H1 (cell line): ENCODE data around the gene F7. TPM values are rescaled to one million over a fixed set of nuclear protein-coding genes. Genes with fewer than 3 reads are reported as not detected.

ENCODE experiments used
- CTCF ChIA-PET: fragments of 300-600 bp; sonication (Branson Sonifier 250); formaldehyde crosslinking; loops from one replicate; lab custom pipeline; 2021; ENCODE audit not compliant: partially characterized antibody; lab: Charles Lee
- POLR2A ChIA-PET: fragments of 300-600 bp; sonication (Branson Sonifier 250); formaldehyde crosslinking; loops from one replicate; lab custom pipeline; 2021; ENCODE audit warnings: inconsistent platforms; ENCODE audit not compliant: partially characterized antibody; lab: Charles Lee
- DNase-seq, 2 experiments: peaks; one replicate each; pipeline versions ENCODE4 v3.0.0 to v3.0.0-alpha.2; 2010 to 2022; ENCODE audit warnings: low spot score in 2 of 2, low read depth in 1 of 2, mixed read lengths in 1 of 2
- FAIRE-seq: peaks from 2 replicates; lab custom pipeline; 2011; peaks lifted over from hg19 to GRCh38; lab: Jason Lieb, UNC
- H2AFZ ChIP-seq: 2 replicates; pipeline ENCODE4 v1.8.1; 2012; ENCODE audit warnings: low read length, inconsistent platforms
- H2AK5ac ChIP-seq: 2 replicates; pipeline ENCODE4 v1.6.1; 2013; ENCODE audit warnings: low read depth, low read length
- H2BK120ac ChIP-seq: replicated peaks from 2 replicates; pipeline ENCODE3; 2013; ENCODE audit warnings: low read depth, low read length, inconsistent platforms
- H2BK12ac ChIP-seq: 2 replicates; pipeline ENCODE4 v1.6.1; 2013; ENCODE audit warnings: low read depth, low read length
- H2BK15ac ChIP-seq: 2 replicates; pipeline ENCODE4 v1.6.1; 2013; ENCODE audit warnings: low read length
- H2BK20ac ChIP-seq: 2 replicates; pipeline ENCODE4 v1.6.1; 2013; ENCODE audit warnings: low read length
- H2BK5ac ChIP-seq: 2 replicates; pipeline ENCODE4 v1.6.1; 2013; ENCODE audit warnings: low read depth, low read length
- H3K14ac ChIP-seq: 2 replicates; pipeline ENCODE4 v1.6.1; 2013; ENCODE audit warnings: inconsistent platforms; ENCODE audit not compliant: insufficient read length
- H3K18ac ChIP-seq: 2 replicates; pipeline ENCODE4 v1.6.1; 2013; ENCODE audit warnings: low read length; ENCODE audit errors: extremely low read depth
- H3K23ac ChIP-seq: 2 replicates; pipeline ENCODE4 v1.6.1; 2013; ENCODE audit warnings: inconsistent platforms; ENCODE audit not compliant: insufficient read length
- H3K23me2 ChIP-seq: 2 replicates; pipeline ENCODE4 v1.6.1; 2013; ENCODE audit warnings: low read depth, low read length
- H3K27ac ChIP-seq: 2 replicates; pipeline ENCODE4 v1.6.1; 2011; ENCODE audit warnings: low read depth, low read length, inconsistent platforms
- H3K27me3 ChIP-seq, 4 experiments: replicated peaks in 1 of 4; 1 replicate in 1 of 4; 2 replicates in 3 of 4; pipeline versions ENCODE4 v1.6.1 to v1.8.1; 2011 to 2013; ENCODE audit warnings: low read length in 3 of 4, mild to moderate bottlenecking in 3 of 4, inconsistent platforms in 2 of 4, mixed read lengths in 2 of 4, moderate library complexity in 1 of 4; ENCODE audit not compliant: control insufficient read depth in 3 of 4, insufficient read depth in 3 of 4; ENCODE audit errors: extremely low read depth in 1 of 4
- H3K36me3 ChIP-seq, 4 experiments: 2 replicates each; pipeline versions ENCODE4 v1.6.1 to v1.8.1; 2011 to 2013; ENCODE audit warnings: mild to moderate bottlenecking in 4 of 4, low read length in 3 of 4, moderate library complexity in 2 of 4, control low read depth in 1 of 4, inconsistent platforms in 1 of 4; ENCODE audit not compliant: insufficient read depth in 4 of 4, control insufficient read depth in 2 of 4
- H3K4ac ChIP-seq: replicated peaks from 2 replicates; pipeline ENCODE3; 2013; ENCODE audit warnings: low read length, low read depth, mixed read lengths, inconsistent platforms; ENCODE audit not compliant: insufficient read length
- H3K4me1 ChIP-seq, 4 experiments: replicated peaks in 1 of 4; 1 replicate in 1 of 4; 2 replicates in 3 of 4; pipeline versions ENCODE4 v1.6.1 to v1.8.1; 2011 to 2013; ENCODE audit warnings: low read length in 3 of 4, inconsistent platforms in 2 of 4, mixed read lengths in 1 of 4; ENCODE audit not compliant: insufficient read depth in 4 of 4, control insufficient read depth in 3 of 4
- H3K4me2 ChIP-seq, 2 experiments: 2 replicates each; pipeline versions ENCODE4 v1.6.1 to v1.8.1; 2011 to 2013; ENCODE audit warnings: low read depth in 2 of 2, low read length in 2 of 2, control low read depth in 1 of 2, inconsistent platforms in 1 of 2, mild to moderate bottlenecking in 1 of 2; ENCODE audit not compliant: insufficient read depth in 1 of 2
- H3K4me3 ChIP-seq, 4 experiments: fragments of 200-600, 300-600 bp in 1 of 4; sonication (generic), shearing (Covaris generic), sonication (Bioruptor Twin) in 1 of 4; 2 replicates each; pipeline versions ENCODE4 v1.5.1 to v1.8.1; 2011 to 2016; ENCODE audit warnings: low read length in 4 of 4, low read depth in 3 of 4, control low read depth in 2 of 4, inconsistent platforms in 2 of 4, mild to moderate bottlenecking in 2 of 4, mixed read lengths in 1 of 4, moderate library complexity in 1 of 4; ENCODE audit not compliant: insufficient read depth in 2 of 4; ENCODE audit errors: extremely low read depth in 1 of 4
- H3K56ac ChIP-seq: replicated peaks from 2 replicates; pipeline ENCODE3; 2013; ENCODE audit warnings: low read depth, mild to moderate bottlenecking, mixed read lengths, low read length, inconsistent platforms; ENCODE audit not compliant: insufficient read length
- H3K79me1 ChIP-seq: 2 replicates; pipeline ENCODE4 v1.6.1; 2013; ENCODE audit warnings: low read depth, low read length, control low read depth
- H3K79me2 ChIP-seq, 2 experiments: 2 replicates each; pipeline versions ENCODE4 v1.6.1 to v1.8.1; 2012 to 2013; ENCODE audit warnings: low read length in 2 of 2, mild to moderate bottlenecking in 2 of 2, inconsistent platforms in 1 of 2; ENCODE audit not compliant: insufficient read depth in 2 of 2, control insufficient read depth in 1 of 2
- H3K9ac ChIP-seq, 4 experiments: replicated peaks in 1 of 4; 1 replicate in 1 of 4; 2 replicates in 3 of 4; pipeline versions ENCODE4 v1.6.1 to v1.8.1; 2011 to 2013; ENCODE audit warnings: low read depth in 3 of 4, low read length in 3 of 4, control low read depth in 2 of 4, mild to moderate bottlenecking in 2 of 4, moderate library complexity in 2 of 4, inconsistent platforms in 1 of 4; ENCODE audit errors: extremely low read depth in 1 of 4
- H3K9me3 ChIP-seq, 2 experiments: 2 replicates each; pipeline versions ENCODE4 v1.6.1 to v1.8.1; 2012 to 2013; ENCODE audit warnings: mild to moderate bottlenecking in 2 of 2, moderate library complexity in 2 of 2, control low read depth in 1 of 2, inconsistent platforms in 1 of 2, low read depth in 1 of 2, low read length in 1 of 2, mixed read lengths in 1 of 2; ENCODE audit not compliant: insufficient read depth in 2 of 2
- H4K20me1 ChIP-seq, 2 experiments: replicated peaks in 1 of 2; 2 replicates each; pipeline versions ENCODE3 to v1.8.1; 2011 to 2013; ENCODE audit warnings: inconsistent platforms in 2 of 2, low read length in 2 of 2, mild to moderate bottlenecking in 1 of 2; ENCODE audit not compliant: insufficient read depth in 2 of 2, control insufficient read depth in 1 of 2
- H4K5ac ChIP-seq: 2 replicates; pipeline ENCODE4 v1.6.1; 2013; ENCODE audit warnings: low read length, low read depth, mixed read lengths, inconsistent platforms; ENCODE audit not compliant: insufficient read length
- H4K8ac ChIP-seq: 2 replicates; pipeline ENCODE4 v1.8.0; 2013; ENCODE audit warnings: mild to moderate bottlenecking, moderate library complexity, low read length, inconsistent platforms; ENCODE audit not compliant: insufficient read depth; ENCODE audit errors: extremely low read depth
- H4K91ac ChIP-seq: replicated peaks from 2 replicates; pipeline ENCODE3; 2013; ENCODE audit warnings: low read length, mixed read lengths, inconsistent platforms; ENCODE audit not compliant: insufficient read length
- ATF3 ChIP-seq: IDR thresholded peaks from 2 replicates; pipeline ENCODE4 v1.6.1; 2011; ENCODE audit warnings: low read depth, mild to moderate bottlenecking, low read length; ENCODE audit not compliant: insufficient read depth
- BCL11A ChIP-seq, 2 experiments: IDR thresholded peaks; one replicate each; pipeline ENCODE4 v1.6.1; 2011; ENCODE audit warnings: low read depth in 2 of 2, low read length in 2 of 2, mild to moderate bottlenecking in 2 of 2
- CBX5 ChIP-seq: fragments of 300-800, 300-1000 bp; sonication (generic); IDR thresholded peaks from 2 replicates; pipeline ENCODE4 v1.7.1; 2016; ENCODE audit warnings: antibody characterized with exemption, low read length, low read depth
- EZH2 ChIP-seq: fragments of 200-600 bp; sonication (generic); IDR thresholded peaks from 2 replicates; pipeline ENCODE4 v1.7.1; 2012; ENCODE audit warnings: low read depth, mild to moderate bottlenecking, moderate library complexity, low read length, inconsistent platforms; ENCODE audit not compliant: severe bottlenecking
- JUN ChIP-seq: IDR thresholded peaks from 2 replicates; pipeline ENCODE4 v1.6.1; 2011; ENCODE audit warnings: low read depth, mild to moderate bottlenecking, improper control_type of control experiment, low read length
- KDM4A ChIP-seq: IDR thresholded peaks from one replicate; pipeline ENCODE4 v1.7.1; 2012; ENCODE audit warnings: low read depth, mild to moderate bottlenecking, moderate library complexity, low read length, inconsistent platforms; ENCODE audit not compliant: severe bottlenecking
- KDM5A ChIP-seq: fragments of 200-600 bp; IDR thresholded peaks from 2 replicates; pipeline ENCODE4 v1.7.1; 2012; ENCODE audit warnings: mild to moderate bottlenecking, low read length, inconsistent platforms, mixed read lengths
- POLR2A ChIP-seq, 2 experiments: IDR thresholded peaks; 1 replicate in 1 of 2; 2 replicates in 1 of 2; pipeline ENCODE4 v1.6.1; 2011; ENCODE audit warnings: low read depth in 2 of 2, low read length in 2 of 2, mild to moderate bottlenecking in 2 of 2; ENCODE audit errors: control extremely low read depth in 1 of 2
- RBBP5 ChIP-seq: IDR thresholded peaks from 2 replicates; pipeline ENCODE4 v1.7.1; 2012; ENCODE audit warnings: low read depth, mild to moderate bottlenecking, inconsistent platforms, low read length, moderate library complexity, borderline replicate concordance
- SP4 ChIP-seq: IDR thresholded peaks from 2 replicates; pipeline ENCODE4 v1.6.1; 2012; ENCODE audit warnings: low read length, inconsistent platforms
- TBP ChIP-seq: IDR thresholded peaks from 2 replicates; pipeline ENCODE4 v1.6.1; 2011; ENCODE audit warnings: low read depth, low read length, improper control_type of control experiment
- TCF12 ChIP-seq: IDR thresholded peaks from 2 replicates; pipeline ENCODE4 v1.6.1; 2011; ENCODE audit warnings: low read depth, mild to moderate bottlenecking, low read length
- TEAD4 ChIP-seq: IDR thresholded peaks from 2 replicates; pipeline ENCODE4 v1.6.1; 2012; ENCODE audit warnings: low read depth, low read length, inconsistent platforms, mixed read lengths
- WGBS, 2 experiments: shearing (Covaris generic) in 1 of 2; methylation state at CpG; one replicate each; pipeline versions ENCODE4 v1.1.6 to v1.1.7; 2013 to 2015; ENCODE audit warnings: low lambda C conversion rate in 2 of 2, mixed read lengths in 2 of 2, inconsistent platforms in 1 of 2, low coverage in 1 of 2, missing lambda C conversion rate in 1 of 2; ENCODE audit not compliant: insufficient replicate concordance in 2 of 2, insufficient coverage in 1 of 2, insufficient read length in 1 of 2; ENCODE audit errors: extremely low coverage in 1 of 2, missing lambda C conversion rate in 1 of 2; 5-methylcytosine and 5-hydroxymethylcytosine counted together
- polyA plus RNA-seq, 7 experiments: library from polyadenylated mRNA; depleted of rRNA in 3 of 7; stranded (reverse) in 5 of 7; unstranded in 2 of 7; fragments of >200 nt in 5 of 7; fragments of 200-250 nt in 2 of 7; gene quantifications; 1 replicate in 5 of 7; 2 replicates in 1 of 7; 4 replicates in 1 of 7; pipeline versions ENCODE4 v1.2.1 to v1.2.3, GENCODE V29; 2011 to 2013; ENCODE audit warnings: missing spikeins in 2 of 7, mixed read lengths in 2 of 7
- total RNA-seq: library from RNA; stranded (reverse); fragmentation: NEBNext Ultra II Directional; extraction: Animal tissue kit (Norgen Biotek cat#: 25700); gene quantifications from 2 replicates; pipeline ENCODE4 v1.2.1, GENCODE V29; 2021

Gene F7
- total and polyA plus RNA-seq, 2 of the 8 experiments (the other 6 are each of a cell fraction or from before 2014, with no cell fraction given), result 0.43 to 0.98 TPM

GRCh38 chr13:113059891-113060290 is 45.7 kb upstream of the F7 start:
- DNase-seq, result no peak
- peaks cover 0 to 8% of the 10 kb centered on the region in 2 experiments; a peak in 1 of 4 replicates for H3K9me3 ChIP-seq
- H3K9ac ChIP-seq, result no peak overlapping the region
- no peaks in the 10 kb centered on the region for H3K27me3 ChIP-seq
- no peak overlapping the region for H4K8ac ChIP-seq
- H2AFZ ChIP-seq, result no peak overlapping the region
- H3K4me3 ChIP-seq, result no peak overlapping the region
- H3K27ac ChIP-seq, result no peak overlapping the region
- no peak overlapping the region for H3K56ac ChIP-seq
- no peak for FAIRE-seq
- H3K18ac ChIP-seq, result no peak overlapping the region; the same call in 1 of the 2 replicates
- H3K36me3 ChIP-seq, result no peaks in the 10 kb centered on the region
- H3K23me2 ChIP-seq, result peaks cover 16% of the 10 kb centered on the region; the same call in 1 of the 2 replicates
- ChIA-PET POLR2A (interaction anchor here (1.0 to 1.1 kb wide), 2 partner anchors 9 to 30 kb away, joined by 3 to 4 read pairs; no protein-coding TSS in a partner anchor), CTCF (interaction anchor here (0.5 to 4.9 kb wide), 11 partner anchors 10 to 562 kb away, joined by 3 to 20 read pairs (median 5); no protein-coding TSS in a partner anchor)
- peaks cover 0 to 6% (median 2%) of the 10 kb centered on the region in 4 experiments; a peak in 2 of 7 replicates for H3K4me1 ChIP-seq
- no peak overlapping the region for H3K4me2 ChIP-seq
- no peak overlapping the region for H2BK15ac ChIP-seq
- H2BK20ac ChIP-seq, result no peak overlapping the region
- no peak overlapping the region for H4K5ac ChIP-seq
- no peak overlapping the region for H3K23ac ChIP-seq
- H3K79me1 ChIP-seq, result no peaks in the 10 kb centered on the region
- no peak overlapping the region for H3K14ac ChIP-seq
- no peak overlapping the region for H2BK12ac ChIP-seq
- H4K91ac ChIP-seq, result no peak overlapping the region
- H4K20me1 ChIP-seq, result peaks cover 0 to 3% of the 10 kb centered on the region in 2 experiments
- no peak overlapping the region for H3K4ac ChIP-seq
- no peaks in the 10 kb centered on the region for H3K79me2 ChIP-seq
- WGBS, 2 experiments, result 85% methylated on average over 15 of the region's 15 CpGs; no CpG with 5 or more reads in 1 of the 2 experiments
- no peak overlapping the region for H2BK5ac ChIP-seq
- no peak overlapping the region for H2AK5ac ChIP-seq
- no peak overlapping the region for H2BK120ac ChIP-seq
- no peak for TF ChIP-seq KDM5A
- no peak for TF ChIP-seq EZH2
- no peak for TF ChIP-seq CBX5
- no peak for TF ChIP-seq KDM4A
- no peak for TF ChIP-seq POLR2A (IDR thresholded peaks at IDR 0.05; ENCODE audit: control extremely low read depth in 1 of 2, low read depth in 2 of 2, low read length in 2 of 2)
- TF ChIP-seq BCL11A (IDR thresholded peaks at IDR 0.05; ENCODE audit: low read depth in 2 of 2, low read length in 2 of 2), result no peak
- TF ChIP-seq SP4, result no peak
- no peak for TF ChIP-seq TBP
- TF ChIP-seq RBBP5, result no peak
- TF ChIP-seq JUN, result no peak
- TF ChIP-seq TCF12, result no peak
- no peak for TF ChIP-seq TEAD4
- no peak for TF ChIP-seq ATF3
